Fibroblast of lung (primary cell): ENCODE measurements around the gene GAS2L1. TPM values are rescaled to one million over a fixed set of nuclear protein-coding genes. Genes with fewer than 3 reads are reported as not detected.

Experiments used
- DNase-seq, 2 donors: peaks; one replicate each; pipeline versions ENCODE4 v3.0.0 to v3.0.0-alpha.2; 2010; ENCODE audit warnings: low read depth in 2 of 2
- H2AFZ ChIP-seq: 2 replicates; pipeline ENCODE4 v1.5.1; 2012; ENCODE audit warnings: low read length, control low read depth, inconsistent platforms
- H3K27ac ChIP-seq: 2 replicates; pipeline ENCODE4 v1.5.1; 2011; ENCODE audit warnings: low read length, control low read depth; ENCODE audit not compliant: insufficient read depth
- H3K27me3 ChIP-seq: 2 replicates; pipeline ENCODE4 v1.5.1; 2011; ENCODE audit warnings: mild to moderate bottlenecking, low read length; ENCODE audit not compliant: control insufficient read depth, insufficient read depth
- H3K36me3 ChIP-seq: 2 replicates; pipeline ENCODE4 v1.5.1; 2011; ENCODE audit warnings: low read length; ENCODE audit not compliant: control insufficient read depth, insufficient read depth
- H3K4me1 ChIP-seq: 2 replicates; pipeline ENCODE4 v1.5.1; 2011; ENCODE audit warnings: low read length; ENCODE audit not compliant: control insufficient read depth, insufficient read depth; ENCODE audit errors: extremely low read depth
- H3K4me2 ChIP-seq: 2 replicates; pipeline ENCODE4 v1.5.1; 2011; ENCODE audit warnings: low read length, control low read depth; ENCODE audit not compliant: insufficient read depth; ENCODE audit errors: extremely low read depth
- H3K4me3 ChIP-seq, 4 experiments: fragments of 200-600 bp in 1 of 4; sonication (generic) in 1 of 4; replicated peaks in 1 of 4; 2 replicates each; pipeline ENCODE4 v1.5.1; 2011 to 2016; ENCODE audit warnings: low read length in 4 of 4, low read depth in 3 of 4, mild to moderate bottlenecking in 3 of 4, control low read depth in 2 of 4, inconsistent platforms in 1 of 4, mixed read lengths in 1 of 4; ENCODE audit not compliant: insufficient read depth in 1 of 4; ENCODE audit errors: control extremely low read depth in 1 of 4
- H3K79me2 ChIP-seq: 2 replicates; pipeline ENCODE4 v1.5.1; 2012; ENCODE audit warnings: mild to moderate bottlenecking, low read length, inconsistent platforms; ENCODE audit not compliant: control insufficient read depth, insufficient read depth
- H3K9ac ChIP-seq: 2 replicates; pipeline ENCODE4 v1.5.1; 2011; ENCODE audit warnings: mild to moderate bottlenecking, low read length, control low read depth; ENCODE audit not compliant: insufficient read depth
- H3K9me3 ChIP-seq: 2 replicates; pipeline ENCODE4 v1.5.1; 2012; ENCODE audit warnings: low read depth, low read length; ENCODE audit not compliant: control insufficient read depth, insufficient read depth
- H4K20me1 ChIP-seq: 2 replicates; pipeline ENCODE4 v1.5.1; 2011; ENCODE audit warnings: low read length; ENCODE audit not compliant: control insufficient read depth, insufficient read depth; ENCODE audit errors: extremely low read depth
- CTCF ChIP-seq, 2 donors: IDR thresholded peaks in 1 of 2; conservative IDR thresholded peaks in 1 of 2; 1 replicate in 1 of 2; 2 replicates in 1 of 2; pipeline ENCODE4 v1.5.1; 2011 to 2012; ENCODE audit warnings: low read length in 2 of 2, control low read depth in 1 of 2, inconsistent platforms in 1 of 2, low read depth in 1 of 2, mild to moderate bottlenecking in 1 of 2
- EZH2 ChIP-seq: IDR thresholded peaks from 2 replicates; pipeline ENCODE4 v1.5.1; 2012; ENCODE audit warnings: low read length, control low read depth, mild to moderate bottlenecking; ENCODE audit errors: missing control alignments
- polyA plus RNA-seq, 2 donors: library from polyadenylated mRNA; depleted of rRNA in 1 of 2; stranded (reverse) in 1 of 2; unstranded in 1 of 2; fragments of >200 nt; gene quantifications; 2 replicates each; pipeline ENCODE4 v1.2.1, GENCODE V29; 2011 to 2012; ENCODE audit warnings: missing spikeins in 1 of 2
- total RNA-seq: library from RNA; depleted of rRNA; stranded (reverse); fragments of >200 nt; gene quantifications from 2 replicates; pipeline ENCODE4 v1.2.1, GENCODE V29; 2014

GAS2L1 gene
- total and polyA plus RNA-seq, 2 donors (not counting 1 experiment from before 2014, with no cell fraction given) = 5.4 to 8.9 TPM

- TF ChIP-seq CTCF (conservative IDR thresholded peaks at IDR 0.05 in 1 of 2, IDR thresholded peaks at IDR 0.05 in 1 of 2; ENCODE audit: low read depth in 1 of 2, low read length in 2 of 2) = no peak
- TF ChIP-seq EZH2 = no peak
- DNase-seq = no peak
- Histone ChIP-seq H3K4me2 (no peak overlapping the region), H3K36me3 (peaks cover 25% of the 10 kb centered on the region), H2AFZ (no peak overlapping the region), H4K20me1 (no peaks in the 10 kb centered on the region), H3K9me3 (no peaks in the 10 kb centered on the region), H3K27ac (no peak overlapping the region), H3K27me3 (no peaks in the 10 kb centered on the region), H3K9ac (no peak overlapping the region), H3K4me3 (no peak overlapping the region), H3K79me2 (peaks cover 22% of the 10 kb centered on the region), H3K4me1 (no peaks in the 10 kb centered on the region)
Measured at GRCh38 chr22:29292379-29292778, 14.1 kb upstream of the GAS2L1 start.

- H3K36me3 ChIP-seq = peaks cover 18% of the 10 kb centered on the region
- no peaks in the 10 kb centered on the region for H3K4me1 ChIP-seq
- no peak overlapping the region for H3K4me2 ChIP-seq
Measured at GRCh38 chr22:29298641-29299040, 7.8 kb upstream of the GAS2L1 start.

GRCh38 chr22:29299136-29299900 is 7.1 kb upstream of the GAS2L1 start:
- Histone ChIP-seq H3K27me3 (no peaks in the 10 kb centered on the region), H3K79me2 (no peaks in the 10 kb centered on the region), H3K4me2 (no peak overlapping the region), H3K4me3 (no peak overlapping the region), H3K27ac (no peak overlapping the region), H3K9me3 (no peaks in the 10 kb centered on the region), H2AFZ (no peak overlapping the region), H3K4me1 (no peaks in the 10 kb centered on the region), H3K36me3 (peaks cover 18% of the 10 kb centered on the region), H3K9ac (no peak overlapping the region), H4K20me1 (no peaks in the 10 kb centered on the region)
- TF ChIP-seq EZH2 = no peak
- no peak for DNase-seq

More at GRCh38 chr22:29298641-29299040, 7.8 kb upstream of the GAS2L1 start:
- no peak overlapping the region for H3K27ac ChIP-seq
- no peaks in the 10 kb centered on the region for H3K27me3 ChIP-seq
- H3K79me2 ChIP-seq = no peaks in the 10 kb centered on the region
- no peaks in the 10 kb centered on the region for H3K9me3 ChIP-seq
- DNase-seq = no peak
- no peak overlapping the region for H3K9ac ChIP-seq
- no peak overlapping the region for H3K4me3 ChIP-seq
- no peak for TF ChIP-seq CTCF (conservative IDR thresholded peaks at IDR 0.05 in 1 of 2, IDR thresholded peaks at IDR 0.05 in 1 of 2; ENCODE audit: low read depth in 1 of 2, low read length in 2 of 2)
- TF ChIP-seq EZH2 = no peak
- H2AFZ ChIP-seq = no peak overlapping the region
- H4K20me1 ChIP-seq = no peaks in the 10 kb centered on the region
